Hepatocyte (in vitro differentiated cells): ENCODE measurements around the gene INSIG1.

Experiments
- CTCF ChIP-seq: fragments of 200-600 bp; sonication (generic); IDR thresholded peaks from 2 replicates; pipeline ENCODE4 v1.5.1; 2016; ENCODE audit warnings: antibody characterized with exemption, mild to moderate bottlenecking; ENCODE audit not compliant: poor library complexity
- EZH2phosphoT487 ChIP-seq: fragments of 200-600 bp; sonication (generic); IDR thresholded peaks from one replicate; pipeline ENCODE4 v1.6.1; 2018; ENCODE audit warnings: antibody characterized with exemption, mild to moderate bottlenecking, low read depth, moderate library complexity; ENCODE audit not compliant: unreplicated experiment, severe bottlenecking

GRCh38 chr7:155323001-155323638 is 25.4 kb downstream of the INSIG1 start:
- no peak for TF ChIP-seq CTCF
- TF ChIP-seq EZH2phosphoT487, result no peak
